K562 (cell line): Measurements from ENCODE around the gene FOLR2. TPM values are rescaled to one million over a fixed set of nuclear protein-coding genes. Genes with fewer than 3 reads are reported as not detected.

Experiments
- ATAC-seq: fragments of 200-7000 bp; cut with Tn5 transposase; 3 replicates; pipeline ENCODE4 v1.9.1; 2020; ENCODE audit warnings: moderate library complexity
- BruUV-seq: library from RNA; stranded (reverse); fragments of 400-500 nt; replicated peaks from 2 replicates; lab custom pipeline; 2021; lab: Mats Ljungman, UMichigan
- CTCF ChIA-PET: fragments of 300-600 bp; formaldehyde crosslinking; extraction: SDS; loops from one replicate; lab custom pipeline; 2021; ENCODE audit warnings: low intra/inter-chr PET ratio; lab: Yijun Ruan, JAX
- POLR2A ChIA-PET: fragments of 300-600, 350-650 bp; sonication (Branson Sonifier 250); formaldehyde crosslinking; extraction: SDS; loops from one replicate; lab custom pipeline; 2021; ENCODE audit warnings: antibody characterized with exemption, inconsistent platforms; lab: Yijun Ruan, JAX
- DNase-seq, 4 experiments: peaks; one replicate each; pipeline versions ENCODE4 v3.0.0 to v3.0.0-alpha.2; 2011 to 2018; ENCODE audit warnings: low spot score in 3 of 4, mixed read lengths in 3 of 4; ENCODE audit errors: extremely low read depth in 1 of 4
- FAIRE-seq: peaks from 2 replicates; lab custom pipeline; 2011; peaks lifted over from hg19 to GRCh38; lab: Jason Lieb, UNC
- H2AFZ ChIP-seq: 2 replicates; pipeline ENCODE4 v1.6.0; 2011; ENCODE audit warnings: low read depth, low read length, control low read depth, inconsistent platforms
- H3K27ac ChIP-seq: fragments of 200-600 bp; 3 replicates; pipeline ENCODE4 v1.8.0; 2011; ENCODE audit warnings: low read depth, mild to moderate bottlenecking, control low read depth, inconsistent platforms, low read length, moderate library complexity, mixed read lengths; ENCODE audit errors: extremely low read depth
- H3K27me3 ChIP-seq, 2 experiments: fragments of 300-600 bp in 1 of 2; 2 replicates in 1 of 2; 3 replicates in 1 of 2; pipeline versions ENCODE4 v1.6.0 to v1.8.0; 2011; ENCODE audit warnings: inconsistent platforms in 2 of 2, low read length in 2 of 2, mild to moderate bottlenecking in 1 of 2, mixed read lengths in 1 of 2, moderate library complexity in 1 of 2; ENCODE audit not compliant: control insufficient read depth in 2 of 2, insufficient read depth in 2 of 2
- H3K36me3 ChIP-seq: fragments of 300-600 bp; 3 replicates; pipeline ENCODE4 v1.8.0; 2011; ENCODE audit warnings: mild to moderate bottlenecking, low read length, inconsistent platforms; ENCODE audit not compliant: control insufficient read depth, insufficient read depth
- H3K4me1 ChIP-seq, 2 experiments: fragments of 200-600 bp in 1 of 2; replicated peaks in 1 of 2; 2 replicates in 1 of 2; 3 replicates in 1 of 2; pipeline versions ENCODE4 v1.5.1 to v1.8.0; 2011; ENCODE audit warnings: inconsistent platforms in 2 of 2, low read length in 2 of 2, mild to moderate bottlenecking in 1 of 2, mixed read lengths in 1 of 2, moderate library complexity in 1 of 2; ENCODE audit not compliant: control insufficient read depth in 2 of 2, insufficient read depth in 2 of 2
- H3K4me2 ChIP-seq: 2 replicates; pipeline ENCODE4 v1.6.1; 2011; ENCODE audit warnings: low read length, control low read depth, inconsistent platforms, mixed read lengths; ENCODE audit not compliant: insufficient read depth
- H3K4me3 ChIP-seq: fragments of 200-600 bp; sonication (generic), shearing (Covaris generic); 2 replicates; pipeline ENCODE4 v1.5.1; 2016; ENCODE audit warnings: control low read depth, inconsistent platforms
- H3K79me2 ChIP-seq: fragments of 200-600 bp; 3 replicates; pipeline ENCODE4 v1.8.0; 2011; ENCODE audit warnings: low read length, inconsistent platforms; ENCODE audit not compliant: control insufficient read depth, insufficient read depth
- H3K9ac ChIP-seq, 2 experiments: 2 replicates each; pipeline versions ENCODE4 v1.6.0 to v1.6.1; 2011; ENCODE audit warnings: low read depth in 2 of 2, low read length in 2 of 2, control low read depth in 1 of 2, inconsistent platforms in 1 of 2, mild to moderate bottlenecking in 1 of 2, mixed read lengths in 1 of 2; ENCODE audit not compliant: insufficient read depth in 1 of 2
- H3K9me1 ChIP-seq: one replicate; pipeline ENCODE4 v1.6.0; 2011; ENCODE audit warnings: inconsistent platforms, mild to moderate bottlenecking, low read length, moderate library complexity; ENCODE audit not compliant: control insufficient read depth, insufficient read depth
- H3K9me3 ChIP-seq: replicated peaks from 2 replicates; pipeline ENCODE4 v1.5.1; 2011; ENCODE audit warnings: low read depth, low read length, inconsistent platforms; ENCODE audit not compliant: control insufficient read depth, insufficient read depth
- H4K20me1 ChIP-seq: replicated peaks from 2 replicates; pipeline ENCODE4 v1.6.1; 2011; ENCODE audit warnings: low read length, inconsistent platforms, mixed read lengths; ENCODE audit not compliant: control insufficient read depth, insufficient read depth
- ATF1 ChIP-seq, 2 experiments: fragments of 450-650 bp in 1 of 2; IDR thresholded peaks; 2 replicates each; pipeline ENCODE4 v1.6.1; 2016; ENCODE audit warnings: missing compliant biosample characterization in 1 of 2, missing genetic modification characterization in 1 of 2
- CTBP1 ChIP-seq: fragments of 450-650 bp; IDR thresholded peaks from 2 replicates; pipeline ENCODE4 v1.6.1; 2016; ENCODE audit warnings: borderline replicate concordance
- EZH2 ChIP-seq: IDR thresholded peaks from 2 replicates; pipeline ENCODE4 v1.6.1; 2012; ENCODE audit warnings: low read depth, mild to moderate bottlenecking, inconsistent platforms, low read length, borderline replicate concordance
- HDAC3 ChIP-seq: fragments of 450-650 bp; IDR thresholded peaks from 2 replicates; pipeline ENCODE4 v1.6.1; 2018; ENCODE audit warnings: borderline replicate concordance, mild to moderate bottlenecking, moderate library complexity; ENCODE audit not compliant: partially characterized antibody
- HDAC6 ChIP-seq: IDR thresholded peaks from 2 replicates; pipeline ENCODE4 v1.6.1; 2012; ENCODE audit warnings: low read depth, mild to moderate bottlenecking, control low read depth, inconsistent platforms, low read length, moderate library complexity
- KLF10 ChIP-seq: fragments of 250-450 bp; sonication (Bioruptor Pico); IDR thresholded peaks from 2 replicates; pipeline ENCODE4 v1.6.1; 2021; ENCODE audit warnings: matching md5 sums
- MAFK ChIP-seq: IDR thresholded peaks from 2 replicates; pipeline ENCODE4 v1.6.1; 2011; ENCODE audit warnings: low read length, improper control_type of control experiment
- MCM2 ChIP-seq: fragments of 450-650 bp; IDR thresholded peaks from 2 replicates; pipeline ENCODE4 v1.6.1; 2017; ENCODE audit warnings: low read depth, mild to moderate bottlenecking
- MEIS2 ChIP-seq: fragments of 450-650 bp; IDR thresholded peaks from 2 replicates; pipeline ENCODE4 v1.6.1; 2014; ENCODE audit warnings: mild to moderate bottlenecking; ENCODE audit not compliant: partially characterized antibody
- NEUROD1 ChIP-seq: fragments of 150-350 bp; IDR thresholded peaks from 2 replicates; pipeline ENCODE4 v1.6.1; 2014; ENCODE audit warnings: borderline replicate concordance, low read length, low read depth; ENCODE audit not compliant: partially characterized antibody
- NFIX ChIP-seq: fragments of 250-450 bp; sonication (Bioruptor Pico); IDR thresholded peaks from 2 replicates; pipeline ENCODE4 v1.4.0; 2020; ENCODE audit warnings: low read depth, mild to moderate bottlenecking, moderate library complexity
- NR2F6 ChIP-seq: fragments of 450-650 bp; formaldehyde crosslinking; IDR thresholded peaks from 2 replicates; pipeline ENCODE4 v1.4.0; 2020; ENCODE audit warnings: mild to moderate bottlenecking
- NUFIP1 ChIP-seq: fragments of 450-650 bp; IDR thresholded peaks from 2 replicates; pipeline ENCODE4 v1.6.1; 2018; ENCODE audit not compliant: partially characterized antibody
- PCBP2 ChIP-seq: fragments of 200-400 bp; formaldehyde crosslinking; IDR thresholded peaks from 2 replicates; pipeline ENCODE4 v1.6.1; 2018; ENCODE audit warnings: low read length, low read depth, mild to moderate bottlenecking, moderate library complexity; ENCODE audit not compliant: poor library complexity, severe bottlenecking
- RFX7 ChIP-seq: fragments of 250-450 bp; sonication (Bioruptor Pico); IDR thresholded peaks from 2 replicates; pipeline ENCODE4 v1.5.1; 2021; ENCODE audit warnings: mild to moderate bottlenecking
- RNF2 ChIP-seq: sonication (generic); IDR thresholded peaks from 2 replicates; pipeline ENCODE4 v1.6.1; 2016
- SAP30 ChIP-seq: fragments of 200-600 bp; sonication (generic); IDR thresholded peaks from 2 replicates; pipeline ENCODE4 v1.6.1; 2012; ENCODE audit warnings: borderline replicate concordance, low read depth, mild to moderate bottlenecking, moderate library complexity, low read length, control low read depth, inconsistent platforms; ENCODE audit not compliant: insufficient read depth, poor library complexity, severe bottlenecking
- SLC30A9 ChIP-seq: fragments of 250-450 bp; sonication (Bioruptor Pico); IDR thresholded peaks from 2 replicates; pipeline ENCODE4 v1.8.0; 2022; ENCODE audit warnings: mild to moderate bottlenecking, moderate library complexity
- ZNF41 ChIP-seq: fragments of 250-450 bp; sonication (Bioruptor Pico); conservative IDR thresholded peaks from 2 replicates; pipeline ENCODE4 v1.4.0; 2020; ENCODE audit warnings: mild to moderate bottlenecking
- ZNF699 ChIP-seq: fragments of 250-450 bp; sonication (Bioruptor Pico); IDR thresholded peaks from 2 replicates; pipeline ENCODE4 v1.8.0; 2021; ENCODE audit warnings: mild to moderate bottlenecking, moderate library complexity; ENCODE audit not compliant: insufficient replicate concordance
- ZNF766 ChIP-seq: fragments of 200-800 bp; sonication (Bioruptor generic); conservative IDR thresholded peaks from 2 replicates; pipeline ENCODE4 v1.6.1; 2016; ENCODE audit warnings: missing genetic modification characterization, missing compliant biosample characterization
- WGBS: fragments of 100-300 bp; shearing (Covaris generic); methylation state at CpG from one replicate; pipeline ENCODE4 v1.1.6; 2016; ENCODE audit warnings: low coverage, mixed read lengths; ENCODE audit not compliant: insufficient coverage; ENCODE audit errors: missing lambda C conversion rate; 5-methylcytosine and 5-hydroxymethylcytosine counted together
- in situ Hi-C: fragments of 300-500 bp; cut with MboI; formaldehyde crosslinking; loops from 4 replicates; pipeline ENCODE4 v1.15.0; 2018; ENCODE audit warnings: inconsistent platforms, mixed read lengths
- intact Hi-C: fragments of 100-400 bp; cut with micrococcal nuclease; formaldehyde crosslinking; loops from 2 replicates; pipeline ENCODE4 v1.14.2; 2022
- polyA plus RNA-seq, 8 experiments: library from polyadenylated mRNA; depleted of rRNA in 4 of 8; stranded (reverse) in 5 of 8; unstranded in 3 of 8; fragments of >200 nt; fragmentation: Nextera tagmentation in 2 of 8; fragmentation: Illumina TruSeq in 1 of 8; extraction: Ambion mirVana in 2 of 8; extraction: Trizol in 1 of 8; gene quantifications; 2 replicates each; pipeline versions ENCODE4 v1.2.1 to v1.2.3, GENCODE V29; 2011 to 2014; ENCODE audit warnings: inconsistent platforms in 1 of 8, missing spikeins in 1 of 8
- total RNA-seq, 7 experiments: library from RNA; depleted of rRNA in 6 of 7; stranded (reverse); fragments of >200 nt in 6 of 7; fragmentation: Illumina TruSeq in 2 of 7; extraction: Trizol in 2 of 7; gene quantifications; 2 replicates each; pipeline versions ENCODE4 v1.2.1 to v1.2.3, GENCODE V29; 2011 to 2021; ENCODE audit warnings: low replicate concordance in 1 of 7
- TF ChIP-seq, protein P1 (sequence below): fragments of 450-650 bp; IDR thresholded peaks from 2 replicates; pipeline ENCODE4 v1.6.1; 2017; ENCODE audit warnings: antibody characterized with exemption

FOLR2 gene
- total and polyA plus RNA-seq, 9 of the 15 experiments (the other 6 are each of a cell fraction or from before 2014, with no cell fraction given): 0.27 TPM; not detected in 8

DNA sequence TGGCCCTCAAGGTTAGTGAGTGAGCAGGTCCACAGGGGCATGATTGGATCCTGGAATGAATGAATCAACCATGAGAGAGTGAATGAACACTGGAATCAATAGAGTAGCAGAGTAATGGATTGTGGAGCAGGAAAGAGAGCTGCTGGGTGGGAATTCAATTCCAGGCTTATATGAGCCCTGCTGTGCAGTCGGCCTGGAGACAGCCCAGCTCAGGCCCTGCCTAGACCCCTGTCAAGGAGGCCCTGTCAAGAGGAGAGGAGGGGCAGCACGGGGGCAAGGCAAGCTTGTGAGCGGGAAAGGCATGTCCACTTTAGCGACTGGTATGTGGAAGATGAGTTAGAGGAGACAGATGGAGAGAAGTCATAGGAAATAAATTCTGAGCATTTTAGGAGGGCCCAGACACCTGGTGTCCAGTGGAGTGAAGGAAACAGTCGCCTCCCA is 25.9 kb upstream of the FOLR2 start (continued):
- no peak for TF ChIP-seq NEUROD1

GRCh38 chr11:72191961-72192381 is 24.6 kb upstream of the FOLR2 start, which contains the start of gene FOLR1:
Gene FOLR1 (plus strand): TSS chr11:72192140. CDS start chr11:72192174, 34 bp downstream.
- H3K9me1 ChIP-seq: peaks cover 2% of the 10 kb centered on the region
- in situ Hi-C loops (no loop called here), intact Hi-C loops (no loop called here)
- no TSS peak for BruUV-seq
- no peaks in the 10 kb centered on the region for H3K36me3 ChIP-seq
- peak within 1 kb of the TSS in 1 of 2 experiments; percentile 64; a peak in 2 of 4 replicates for H3K9ac ChIP-seq
- ATAC-seq (peak; percentile 94), DNase-seq (peak; percentile 72 to 82 (median 80)), FAIRE-seq (peak; percentile 77)
- POLR2A ChIA-PET: interaction anchor here (0.6 to 1.2 kb wide), 3 partner anchors 20 to 83 kb away, joined by 3 to 4 read pairs (median 4); no protein-coding TSS in a partner anchor
- WGBS: 23% methylated on average over 5 of the region's 5 CpGs
- no peaks in the 10 kb centered on the region for H3K27me3 ChIP-seq
- peaks cover 9 to 10% of the 10 kb centered on the region in 2 experiments for H3K4me1 ChIP-seq
- peak within 1 kb of the TSS; percentile 50 for H3K4me2 ChIP-seq
- H3K27ac ChIP-seq: no peak within 1 kb of the TSS
- H4K20me1 ChIP-seq: no peaks in the 10 kb centered on the region
- no peaks in the 10 kb centered on the region for H3K79me2 ChIP-seq
- CTCF ChIA-PET: no interaction called here
- no peaks in the 10 kb centered on the region for H3K9me3 ChIP-seq
- H3K4me3 ChIP-seq: no peak within 1 kb of the TSS
- peak within 1 kb of the TSS; percentile 75 for H2AFZ ChIP-seq
- TF ChIP-seq ZNF699 (CRISPR knock-in tag) (no peak), HDAC3 (no peak), SLC30A9 (CRISPR knock-in tag) (no peak), ZNF41 (CRISPR knock-in tag) (no peak), RNF2 (no peak), MCM2 (no peak), ZNF766 (CRISPR knock-in tag) (no peak), NFIX (no peak), NR2F6 (no peak), MAFK (no peak), KLF10 (CRISPR knock-in tag) (no peak), HDAC6 (no peak), RFX7 (CRISPR knock-in tag) (no peak), NUFIP1 (no peak), PCBP2 (no peak), MEIS2 (no peak), CTBP1 (peak; percentile 54; the same call in 1 of the 2 replicates), SAP30 (no peak), ATF1 (CRISPR knock-in tag; IDR thresholded peaks at IDR 0.05) (no peak), ATF1 (tag; IDR thresholded peaks at IDR 0.05) (no peak), EZH2 (no peak)
- TF ChIP-seq, protein P1, sequence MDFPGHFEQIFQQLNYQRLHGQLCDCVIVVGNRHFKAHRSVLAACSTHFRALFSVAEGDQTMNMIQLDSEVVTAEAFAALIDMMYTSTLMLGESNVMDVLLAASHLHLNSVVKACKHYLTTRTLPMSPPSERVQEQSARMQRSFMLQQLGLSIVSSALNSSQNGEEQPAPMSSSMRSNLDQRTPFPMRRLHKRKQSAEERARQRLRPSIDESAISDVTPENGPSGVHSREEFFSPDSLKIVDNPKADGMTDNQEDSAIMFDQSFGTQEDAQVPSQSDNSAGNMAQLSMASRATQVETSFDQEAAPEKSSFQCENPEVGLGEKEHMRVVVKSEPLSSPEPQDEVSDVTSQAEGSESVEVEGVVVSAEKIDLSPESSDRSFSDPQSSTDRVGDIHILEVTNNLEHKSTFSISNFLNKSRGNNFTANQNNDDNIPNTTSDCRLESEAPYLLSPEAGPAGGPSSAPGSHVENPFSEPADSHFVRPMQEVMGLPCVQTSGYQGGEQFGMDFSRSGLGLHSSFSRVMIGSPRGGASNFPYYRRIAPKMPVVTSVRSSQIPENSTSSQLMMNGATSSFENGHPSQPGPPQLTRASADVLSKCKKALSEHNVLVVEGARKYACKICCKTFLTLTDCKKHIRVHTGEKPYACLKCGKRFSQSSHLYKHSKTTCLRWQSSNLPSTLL: no peak
